ENCODE data around the gene CYP2U1. TPM values are rescaled to one million over a fixed set of nuclear protein-coding genes. Genes with fewer than 3 reads are reported as not detected.
A peak's percentile ranks its signal among the peaks of the same experiment; 100 is the strongest.
"Not testable (repeated sequence)": the region's sequence is repeated elsewhere in the genome, so short reads cannot be mapped to it uniquely, and the experiment has no call there.

CYP2U1 gene
- total RNA-seq, 2 experiments from 2014 or later: 2.1 to 3.7 TPM

GRCh38 chr4:107901213-107901934 is 30.0 kb upstream of the CYP2U1 start:
- CTCF ChIA-PET: interaction anchor here (1.5 kb wide), 1 partner anchor 12 kb away, joined by 4 read pairs; no protein-coding TSS in a partner anchor
- peaks cover 30% of the 10 kb centered on the region for H3K27me3 Mint-ChIP-seq
- peaks cover 2% of the 10 kb centered on the region for H3K36me3 Mint-ChIP-seq
- ATAC-seq (no peak), DNase-seq (no peak)
- no peak overlapping the region for H3K27ac Mint-ChIP-seq
- H3K4me1 Mint-ChIP-seq: peaks cover 2% of the 10 kb centered on the region
- peaks cover 5% of the 10 kb centered on the region for H3K9me3 Mint-ChIP-seq (ENCODE audit: low read depth)
- no peak overlapping the region for H3K4me3 Mint-ChIP-seq

- H3K4me3 Mint-ChIP-seq: no peak overlapping the region
- ATAC-seq: no peak
- H3K4me1 Mint-ChIP-seq: no peaks in the 10 kb centered on the region
- H3K9me3 Mint-ChIP-seq (ENCODE audit: low read depth): peaks cover 5% of the 10 kb centered on the region
- no peak for DNase-seq
- no peak overlapping the region for H3K27ac Mint-ChIP-seq
- peaks cover 17% of the 10 kb centered on the region for H3K27me3 Mint-ChIP-seq
- CTCF ChIA-PET: no interaction called here
- H3K36me3 Mint-ChIP-seq: peaks cover 2% of the 10 kb centered on the region
Measured at GRCh38 chr4:107902715-107903114, 28.6 kb upstream of the CYP2U1 start.

DNA sequence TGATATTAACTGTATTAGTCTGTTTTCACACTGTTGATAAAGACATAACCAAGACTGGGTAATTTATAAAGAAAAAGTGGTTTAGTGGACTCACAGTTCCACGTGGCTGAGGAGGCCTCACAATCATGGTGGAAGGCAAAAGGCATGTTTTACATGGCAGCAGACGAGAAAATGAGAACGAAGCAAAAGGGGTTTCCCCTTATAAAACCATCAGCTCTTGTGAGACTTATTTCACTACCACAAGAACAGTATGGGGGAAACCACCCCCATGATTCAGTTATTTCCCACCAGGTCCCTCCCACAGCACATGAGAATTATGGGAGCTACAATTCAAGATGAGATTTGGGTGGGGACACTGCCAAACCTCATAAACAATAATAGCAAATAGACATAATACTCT is 26.3 kb upstream of the CYP2U1 start:
- peaks cover 11% of the 10 kb centered on the region for H3K27me3 Mint-ChIP-seq
- H3K4me3 Mint-ChIP-seq; ATAC-seq; H3K27ac Mint-ChIP-seq; DNase-seq; H3K9me3 Mint-ChIP-seq (ENCODE audit: low read depth); CTCF ChIA-PET; H3K36me3 Mint-ChIP-seq; H3K4me1 Mint-ChIP-seq: not testable (repeated sequence)

GRCh38 chr4:107906458-107907100 is 24.8 kb upstream of the CYP2U1 start:
- H3K4me3 Mint-ChIP-seq: no peak overlapping the region
- CTCF ChIA-PET: no interaction called here
- H3K36me3 Mint-ChIP-seq: peaks cover 2% of the 10 kb centered on the region
- ATAC-seq (no peak), DNase-seq (no peak)
- no peaks in the 10 kb centered on the region for H3K4me1 Mint-ChIP-seq
- peaks cover 12% of the 10 kb centered on the region for H3K27me3 Mint-ChIP-seq
- H3K9me3 Mint-ChIP-seq (ENCODE audit: low read depth): peaks cover 5% of the 10 kb centered on the region
- no peak overlapping the region for H3K27ac Mint-ChIP-seq

- peaks cover 2% of the 10 kb centered on the region for H3K4me1 Mint-ChIP-seq
- peaks cover 2% of the 10 kb centered on the region for H3K36me3 Mint-ChIP-seq
- ATAC-seq: no peak
- no peak overlapping the region for H3K4me3 Mint-ChIP-seq
- CTCF ChIA-PET: no interaction called here
- H3K27ac Mint-ChIP-seq: no peak overlapping the region
- no peak for DNase-seq
- peaks cover 5% of the 10 kb centered on the region for H3K9me3 Mint-ChIP-seq (ENCODE audit: low read depth)
- peaks cover 8% of the 10 kb centered on the region for H3K27me3 Mint-ChIP-seq
Measured at GRCh38 chr4:107908377-107908776, 23.0 kb upstream of the CYP2U1 start.

GRCh38 chr4:107913283-107913899 is 18.0 kb upstream of the CYP2U1 start:
- Mint-ChIP-seq H3K27me3 (peaks cover 24% of the 10 kb centered on the region), H3K36me3 (no peaks in the 10 kb centered on the region), H3K9me3 (ENCODE audit: low read depth) (no peaks in the 10 kb centered on the region), H3K4me1 (peaks cover 2% of the 10 kb centered on the region), H3K4me3 (no peak overlapping the region), H3K27ac (no peak overlapping the region)
- no peak for DNase-seq
- CTCF ChIA-PET: interaction anchor here (1.2 to 4.6 kb wide), 4 partner anchors 12 to 157 kb away, joined by 4 to 24 read pairs (median 5); partner anchors contain the start of gene CYP2U1
- ATAC-seq: peak; percentile 71

DNA sequence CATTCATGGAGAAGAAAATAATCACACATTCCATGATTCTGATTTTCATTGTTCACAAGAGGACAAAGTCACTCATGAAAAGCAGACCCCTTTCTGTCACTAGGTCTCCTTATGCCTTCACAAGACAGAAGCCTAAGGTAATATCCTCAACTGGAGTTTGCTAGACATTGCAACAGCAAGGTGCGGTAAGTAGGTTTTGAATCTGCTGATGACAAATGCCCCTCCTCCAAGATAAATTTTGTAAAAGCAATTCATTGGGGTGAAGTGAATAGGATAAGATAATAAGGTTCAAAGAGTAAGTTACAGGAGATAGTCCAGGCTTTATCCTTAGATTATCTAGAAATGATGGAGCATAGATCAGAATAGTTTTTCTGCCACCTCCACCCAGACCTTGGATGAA is 16.1 kb upstream of the CYP2U1 start:
- no peak overlapping the region for H3K4me3 Mint-ChIP-seq
- peaks cover 4% of the 10 kb centered on the region for H3K9me3 Mint-ChIP-seq (ENCODE audit: low read depth)
- H3K36me3 Mint-ChIP-seq: peaks cover 1% of the 10 kb centered on the region
- DNase-seq (no peak), ATAC-seq (no peak)
- CTCF ChIA-PET: interaction anchor here (1.5 kb wide), 1 partner anchor 159 kb away, joined by 5 read pairs; no protein-coding TSS in a partner anchor
- peaks cover 39% of the 10 kb centered on the region for H3K27me3 Mint-ChIP-seq
- no peak overlapping the region for H3K27ac Mint-ChIP-seq
- peaks cover 2% of the 10 kb centered on the region for H3K4me1 Mint-ChIP-seq

DNA sequence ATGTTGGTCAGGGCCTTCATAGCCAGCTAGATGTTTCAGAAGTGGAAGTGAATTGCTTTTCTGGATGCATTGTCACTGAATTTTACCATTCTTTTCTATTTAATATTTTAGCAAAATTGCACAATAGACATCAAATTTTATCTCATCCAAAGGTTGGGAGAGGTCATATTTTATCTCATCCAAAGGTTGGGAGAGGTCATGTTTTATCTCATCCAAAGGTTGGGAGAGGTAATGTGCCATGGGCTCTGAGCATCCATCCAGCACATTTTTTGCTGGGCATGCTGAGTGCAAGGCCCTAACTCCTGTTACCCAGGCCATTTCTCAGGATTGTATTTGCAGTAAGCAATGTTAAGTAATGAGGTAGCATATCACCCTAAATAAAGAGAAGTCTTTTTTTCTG is 14.7 kb upstream of the CYP2U1 start:
- DNase-seq: no peak

DNA sequence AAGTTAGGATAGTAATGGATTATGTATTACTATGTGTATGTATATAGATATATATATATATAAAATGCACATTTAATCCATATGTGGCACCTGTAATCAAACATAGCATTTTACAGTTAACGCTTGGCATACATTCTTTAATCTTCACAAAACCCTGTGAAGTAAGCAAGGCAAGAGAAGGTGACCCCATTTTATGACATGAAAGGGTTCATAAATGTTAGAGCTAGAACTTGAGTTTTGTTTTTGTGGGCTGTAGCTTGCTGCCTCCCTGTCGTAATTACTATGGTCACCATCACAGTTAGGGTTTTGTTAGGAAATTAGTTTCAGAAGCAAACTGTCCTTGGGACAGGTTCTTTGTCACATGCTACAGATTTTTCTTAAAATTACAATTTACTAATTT is 13.8 kb upstream of the CYP2U1 start:
- H3K9me3 Mint-ChIP-seq (ENCODE audit: low read depth): peaks cover 4% of the 10 kb centered on the region
- no peak overlapping the region for H3K4me3 Mint-ChIP-seq
- DNase-seq: no peak
- H3K36me3 Mint-ChIP-seq: peaks cover 1% of the 10 kb centered on the region
- ATAC-seq: no peak
- no peak overlapping the region for H3K27ac Mint-ChIP-seq
- H3K4me1 Mint-ChIP-seq: peaks cover 2% of the 10 kb centered on the region
- CTCF ChIA-PET: no interaction called here
- H3K27me3 Mint-ChIP-seq: peaks cover 37% of the 10 kb centered on the region

More for the DNA sequence above, 14.7 kb upstream of the CYP2U1 start:
- no peak overlapping the region for H3K27ac Mint-ChIP-seq
- H3K4me1 Mint-ChIP-seq: peaks cover 2% of the 10 kb centered on the region
- no peak for ATAC-seq
- H3K36me3 Mint-ChIP-seq: peaks cover 1% of the 10 kb centered on the region
- H3K9me3 Mint-ChIP-seq (ENCODE audit: low read depth): peaks cover 4% of the 10 kb centered on the region
- H3K27me3 Mint-ChIP-seq: peaks cover 36% of the 10 kb centered on the region
- CTCF ChIA-PET: interaction anchor here (1.5 kb wide), 1 partner anchor 160 kb away, joined by 5 read pairs; no protein-coding TSS in a partner anchor
- no peak overlapping the region for H3K4me3 Mint-ChIP-seq

GRCh38 chr4:107922486-107923473 is 8.6 kb upstream of the CYP2U1 start:
- no peak overlapping the region for H3K27ac Mint-ChIP-seq
- ATAC-seq (no peak), DNase-seq (no peak)
- CTCF ChIA-PET: no interaction called here
- peaks cover 1% of the 10 kb centered on the region for H3K36me3 Mint-ChIP-seq
- H3K9me3 Mint-ChIP-seq (ENCODE audit: low read depth): peaks cover 4% of the 10 kb centered on the region
- H3K27me3 Mint-ChIP-seq: peaks cover 27% of the 10 kb centered on the region
- no peaks in the 10 kb centered on the region for H3K4me1 Mint-ChIP-seq
- no peak overlapping the region for H3K4me3 Mint-ChIP-seq

DNA sequence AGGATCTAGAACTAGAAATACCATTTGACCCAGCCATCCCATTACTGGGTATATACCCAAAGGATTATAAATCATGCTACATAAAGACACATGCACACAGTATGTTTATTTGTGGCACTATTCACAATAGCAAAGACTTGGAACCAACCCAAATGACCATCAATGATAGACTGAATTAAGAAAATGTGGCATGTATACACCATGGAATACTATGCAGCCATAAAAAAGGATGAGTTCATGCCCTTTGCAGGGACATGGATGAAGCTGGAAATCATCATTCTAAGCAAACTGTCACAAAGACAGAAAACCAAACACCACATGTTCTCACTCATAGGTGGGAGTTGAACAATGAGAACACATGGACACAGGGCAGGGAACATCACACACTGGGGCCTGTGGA is 5.6 kb upstream of the CYP2U1 start:
- H3K27ac Mint-ChIP-seq; DNase-seq; ATAC-seq; H3K36me3 Mint-ChIP-seq; H3K9me3 Mint-ChIP-seq (ENCODE audit: low read depth); H3K4me3 Mint-ChIP-seq; CTCF ChIA-PET; H3K4me1 Mint-ChIP-seq: not testable (repeated sequence)
- H3K27me3 Mint-ChIP-seq: peaks cover 10% of the 10 kb centered on the region

DNA sequence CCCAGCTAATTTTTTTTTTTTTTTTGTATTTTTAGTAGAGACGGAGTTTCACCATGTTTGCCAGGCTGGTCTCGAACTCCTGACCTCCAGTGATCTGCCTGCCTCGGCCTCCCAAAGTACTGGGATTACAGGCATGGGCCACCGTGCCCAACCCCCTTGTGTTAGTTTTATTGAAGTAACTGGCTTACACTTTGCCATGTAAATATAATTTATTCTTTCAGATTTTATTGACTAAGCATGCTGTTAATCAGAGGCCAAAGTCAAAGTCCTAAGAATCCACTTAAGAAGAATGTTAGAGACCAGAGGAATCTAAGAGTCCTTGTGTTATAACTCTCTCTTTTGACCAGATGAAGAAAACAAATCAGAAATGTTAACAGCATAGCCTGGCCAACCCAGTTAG is 4.5 kb upstream of the CYP2U1 start:
- H3K9me3 Mint-ChIP-seq (ENCODE audit: low read depth); DNase-seq; H3K27ac Mint-ChIP-seq; H3K4me3 Mint-ChIP-seq; H3K4me1 Mint-ChIP-seq; CTCF ChIA-PET; H3K36me3 Mint-ChIP-seq; ATAC-seq: not testable (repeated sequence)
- H3K27me3 Mint-ChIP-seq: peaks cover 10% of the 10 kb centered on the region

Measured in activated CD8-positive, alpha-beta memory T cell treated with anti-CD3 and anti-CD28 coated beads, Interleukin-2, amount 10 ng/mL, durations not matched to agents 7 days and 5 days (primary cell).